HL-60 (cell line): Measurements from ENCODE around the gene UBE2J2.

Source experiments
- DNase-seq, 2 experiments: peaks; one replicate each; pipeline ENCODE4 v3.0.0-alpha.2; 2010 to 2020; ENCODE audit warnings: low read depth in 1 of 2, low spot score in 1 of 2
- H3K27ac ChIP-seq: fragments of 250-450 bp; sonication (Bioruptor Pico); replicated peaks from 2 replicates; pipeline ENCODE4 v1.5.1; 2020; ENCODE audit warnings: mild to moderate bottlenecking, moderate library complexity
- H3K27me3 ChIP-seq: fragments of 250-450 bp; sonication (Bioruptor Pico); 2 replicates; pipeline ENCODE4 v1.5.1; 2021; ENCODE audit warnings: mild to moderate bottlenecking, moderate library complexity; ENCODE audit not compliant: insufficient read depth, poor library complexity, severe bottlenecking
- H3K4me3 ChIP-seq: replicated peaks from 2 replicates; pipeline ENCODE4 v1.5.1; 2011; ENCODE audit warnings: mild to moderate bottlenecking, control low read depth, low read length; ENCODE audit not compliant: insufficient read depth
- GABPA ChIP-seq: IDR thresholded peaks from 2 replicates; pipeline ENCODE4 v1.6.1; 2012; ENCODE audit warnings: low read depth
- POLR2AphosphoS5 ChIP-seq: IDR thresholded peaks from 2 replicates; pipeline ENCODE4 v1.6.1; 2012; ENCODE audit warnings: low read depth
- SPI1 ChIP-seq: IDR thresholded peaks from 2 replicates; pipeline ENCODE4 v1.6.1; 2012; ENCODE audit warnings: low read depth, mild to moderate bottlenecking, borderline replicate concordance
- TF ChIP-seq, protein P1 (sequence below): IDR thresholded peaks from 2 replicates; pipeline ENCODE4 v1.6.1; 2012; ENCODE audit warnings: low read depth; ENCODE audit not compliant: insufficient replicate concordance
- TF ChIP-seq, protein P2 (sequence below): IDR thresholded peaks from one replicate; pipeline ENCODE4 v1.5.1; 2011; ENCODE audit warnings: low read length, control low read depth, inconsistent platforms; ENCODE audit not compliant: insufficient read depth

The UBE2J2 gene

DNA sequence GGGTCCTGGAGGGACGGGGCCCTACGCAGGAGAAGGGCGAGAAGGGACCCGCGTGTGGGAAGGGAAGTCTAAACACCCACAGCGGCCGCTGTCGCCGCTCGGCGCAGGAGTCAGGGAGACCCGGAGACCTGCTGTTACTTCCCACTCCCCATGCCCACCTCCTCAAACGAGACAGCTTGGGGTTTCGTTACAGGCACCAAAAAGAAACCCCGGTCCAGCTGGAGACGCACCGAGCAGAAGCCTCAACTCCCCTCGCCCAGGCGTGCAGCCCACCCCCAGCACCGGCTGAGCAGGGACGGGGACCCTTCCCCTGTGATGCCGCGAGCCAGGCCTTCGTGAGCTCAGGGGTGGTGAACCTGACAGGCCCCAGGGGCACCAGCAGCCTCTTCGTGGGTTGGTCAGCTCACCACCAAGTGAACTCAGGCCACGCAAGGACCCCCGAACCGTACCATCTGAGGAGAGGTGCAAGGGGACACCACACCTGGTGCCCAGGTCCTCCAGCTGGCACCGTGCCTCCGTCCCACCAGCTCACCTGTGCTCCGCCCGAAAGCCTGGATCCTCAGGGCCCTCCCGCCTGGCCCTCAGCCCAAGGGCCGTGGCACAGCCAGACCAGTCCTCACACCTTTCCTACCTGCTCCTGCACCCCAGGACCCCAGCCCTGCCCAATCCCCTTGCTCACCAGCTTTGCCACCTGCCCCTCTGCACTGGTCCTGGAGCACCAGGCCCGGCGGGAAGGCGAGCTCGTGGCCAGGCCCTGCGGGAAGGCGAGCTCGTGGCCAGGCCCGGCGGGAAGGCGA, 46.9 kb downstream of the UBE2J2 start:
- H3K27me3 ChIP-seq = no peaks in the 10 kb centered on the region
- no peak overlapping the region for H3K27ac ChIP-seq
- H3K4me3 ChIP-seq = no peak overlapping the region
- TF ChIP-seq GABPA (no peak), POLR2AphosphoS5 (no peak), SPI1 (no peak)
- TF ChIP-seq, protein P1, sequence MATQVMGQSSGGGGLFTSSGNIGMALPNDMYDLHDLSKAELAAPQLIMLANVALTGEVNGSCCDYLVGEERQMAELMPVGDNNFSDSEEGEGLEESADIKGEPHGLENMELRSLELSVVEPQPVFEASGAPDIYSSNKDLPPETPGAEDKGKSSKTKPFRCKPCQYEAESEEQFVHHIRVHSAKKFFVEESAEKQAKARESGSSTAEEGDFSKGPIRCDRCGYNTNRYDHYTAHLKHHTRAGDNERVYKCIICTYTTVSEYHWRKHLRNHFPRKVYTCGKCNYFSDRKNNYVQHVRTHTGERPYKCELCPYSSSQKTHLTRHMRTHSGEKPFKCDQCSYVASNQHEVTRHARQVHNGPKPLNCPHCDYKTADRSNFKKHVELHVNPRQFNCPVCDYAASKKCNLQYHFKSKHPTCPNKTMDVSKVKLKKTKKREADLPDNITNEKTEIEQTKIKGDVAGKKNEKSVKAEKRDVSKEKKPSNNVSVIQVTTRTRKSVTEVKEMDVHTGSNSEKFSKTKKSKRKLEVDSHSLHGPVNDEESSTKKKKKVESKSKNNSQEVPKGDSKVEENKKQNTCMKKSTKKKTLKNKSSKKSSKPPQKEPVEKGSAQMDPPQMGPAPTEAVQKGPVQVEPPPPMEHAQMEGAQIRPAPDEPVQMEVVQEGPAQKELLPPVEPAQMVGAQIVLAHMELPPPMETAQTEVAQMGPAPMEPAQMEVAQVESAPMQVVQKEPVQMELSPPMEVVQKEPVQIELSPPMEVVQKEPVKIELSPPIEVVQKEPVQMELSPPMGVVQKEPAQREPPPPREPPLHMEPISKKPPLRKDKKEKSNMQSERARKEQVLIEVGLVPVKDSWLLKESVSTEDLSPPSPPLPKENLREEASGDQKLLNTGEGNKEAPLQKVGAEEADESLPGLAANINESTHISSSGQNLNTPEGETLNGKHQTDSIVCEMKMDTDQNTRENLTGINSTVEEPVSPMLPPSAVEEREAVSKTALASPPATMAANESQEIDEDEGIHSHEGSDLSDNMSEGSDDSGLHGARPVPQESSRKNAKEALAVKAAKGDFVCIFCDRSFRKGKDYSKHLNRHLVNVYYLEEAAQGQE = no peak
- TF ChIP-seq, protein P2, sequence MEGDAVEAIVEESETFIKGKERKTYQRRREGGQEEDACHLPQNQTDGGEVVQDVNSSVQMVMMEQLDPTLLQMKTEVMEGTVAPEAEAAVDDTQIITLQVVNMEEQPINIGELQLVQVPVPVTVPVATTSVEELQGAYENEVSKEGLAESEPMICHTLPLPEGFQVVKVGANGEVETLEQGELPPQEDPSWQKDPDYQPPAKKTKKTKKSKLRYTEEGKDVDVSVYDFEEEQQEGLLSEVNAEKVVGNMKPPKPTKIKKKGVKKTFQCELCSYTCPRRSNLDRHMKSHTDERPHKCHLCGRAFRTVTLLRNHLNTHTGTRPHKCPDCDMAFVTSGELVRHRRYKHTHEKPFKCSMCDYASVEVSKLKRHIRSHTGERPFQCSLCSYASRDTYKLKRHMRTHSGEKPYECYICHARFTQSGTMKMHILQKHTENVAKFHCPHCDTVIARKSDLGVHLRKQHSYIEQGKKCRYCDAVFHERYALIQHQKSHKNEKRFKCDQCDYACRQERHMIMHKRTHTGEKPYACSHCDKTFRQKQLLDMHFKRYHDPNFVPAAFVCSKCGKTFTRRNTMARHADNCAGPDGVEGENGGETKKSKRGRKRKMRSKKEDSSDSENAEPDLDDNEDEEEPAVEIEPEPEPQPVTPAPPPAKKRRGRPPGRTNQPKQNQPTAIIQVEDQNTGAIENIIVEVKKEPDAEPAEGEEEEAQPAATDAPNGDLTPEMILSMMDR = no peak
- DNase-seq = no peak

DNA sequence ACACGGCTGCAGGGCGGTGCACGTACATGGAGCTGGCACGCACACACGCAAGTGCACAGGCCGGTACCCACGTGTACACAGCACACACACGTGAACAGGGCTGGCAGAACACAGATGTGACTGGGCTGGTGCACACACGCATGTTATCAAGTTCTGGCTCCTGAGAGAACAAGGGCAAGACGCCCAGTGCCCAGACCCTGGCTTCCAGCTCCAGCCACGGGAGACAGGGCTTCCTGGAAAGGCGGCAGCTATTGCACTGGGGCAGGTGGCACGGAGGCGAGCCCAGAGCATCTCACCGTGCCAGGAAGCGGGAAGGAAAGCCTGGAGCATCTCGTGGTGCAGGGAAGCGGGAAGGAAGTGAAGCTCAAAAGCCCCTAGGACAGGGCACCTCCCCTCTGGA, 47.7 kb downstream of the UBE2J2 start:
- Histone ChIP-seq H3K4me3 (no peak overlapping the region), H3K27ac (no peak overlapping the region), H3K27me3 (no peaks in the 10 kb centered on the region)
- no peak for DNase-seq
- TF ChIP-seq GABPA = no peak
- TF ChIP-seq SPI1 = no peak
- TF ChIP-seq, protein P1 = no peak
- TF ChIP-seq, protein P2 = no peak
- no peak for TF ChIP-seq POLR2AphosphoS5

DNA sequence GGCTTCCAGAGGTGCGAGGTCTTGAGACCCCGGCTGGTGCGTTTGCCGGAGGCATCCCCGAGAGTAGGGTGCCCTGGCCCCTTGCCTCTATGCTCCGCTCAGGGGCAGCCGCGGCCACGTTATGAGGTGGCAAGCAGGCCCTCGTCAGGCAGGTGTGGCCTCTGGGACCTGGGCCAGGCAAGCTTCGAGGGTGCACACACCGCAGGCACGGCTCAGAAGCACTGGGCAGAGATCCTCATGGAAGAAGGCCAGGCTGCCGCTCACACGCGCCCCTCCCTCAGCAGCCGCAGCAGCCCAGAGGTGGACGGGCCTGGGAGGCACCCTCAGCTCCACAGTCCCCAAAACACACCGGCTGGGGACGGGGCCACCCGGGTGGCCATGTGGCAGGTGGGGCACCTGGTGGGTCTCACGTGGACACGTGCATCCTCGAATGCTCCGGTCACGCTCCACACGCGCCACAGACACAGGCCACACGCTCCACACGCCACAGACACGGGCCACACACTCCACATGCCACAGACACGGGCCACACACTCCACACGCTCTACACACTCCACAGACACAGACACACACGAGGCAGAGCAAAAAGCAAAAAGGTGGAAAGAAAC, 48.3 kb downstream of the UBE2J2 start:
- Histone ChIP-seq H3K4me3 (no peak overlapping the region), H3K27me3 (no peaks in the 10 kb centered on the region), H3K27ac (no peak overlapping the region)
- DNase-seq = no peak
- TF ChIP-seq, protein P1 = no peak
- TF ChIP-seq POLR2AphosphoS5 = no peak
- TF ChIP-seq GABPA = no peak
- TF ChIP-seq, protein P2 = no peak
- no peak for TF ChIP-seq SPI1
